ENCODE results near the gene SHC4.

The SHC4 gene

GRCh38 chr15:48904758-48905157 is 59.0 kb downstream of the SHC4 start:
- Histone ChIP-seq H3K27ac (replicated peaks; ENCODE audit: low read length) (no peak overlapping the region), H2AK5ac (ENCODE audit: low read depth, low read length) (no peak overlapping the region), H2BK12ac (ENCODE audit: low read length) (no peak overlapping the region), H2AFZ (ENCODE audit: low read length) (no peak overlapping the region), H3K36me3 (replicated peaks in 1 of 2; ENCODE audit: control insufficient read depth in 2 of 2, insufficient read depth in 2 of 2, low read length in 2 of 2) (no peaks in the 10 kb centered on the region), H3K27me3 (ENCODE audit: control insufficient read depth in 3 of 3, insufficient read depth in 3 of 3, low read depth in 1 of 3, low read length in 3 of 3) (no peaks in the 10 kb centered on the region), H3K23ac (ENCODE audit: low read depth, low read length, poor library complexity) (no peak overlapping the region), H2BK120ac (ENCODE audit: low read depth, low read length) (no peak overlapping the region), H3K79me1 (ENCODE audit: low read depth, low read length) (no peaks in the 10 kb centered on the region), H3K18ac (ENCODE audit: low read length) (no peak overlapping the region), H3K9me3 (replicated peaks in 1 of 2; ENCODE audit: control insufficient read depth in 2 of 2, insufficient read depth in 1 of 2, low read depth in 1 of 2, low read length in 2 of 2) (no peaks in the 10 kb centered on the region), H3K4me2 (ENCODE audit: insufficient read depth, low read length, poor library complexity, severe bottlenecking) (peak overlapping the region; percentile 3), H3K9ac (ENCODE audit: low read depth, low read length, poor library complexity) (no peak overlapping the region), H3K4me3 (ENCODE audit: low read length in 2 of 2) (no peak overlapping the region), H3K14ac (ENCODE audit: low read length) (no peak overlapping the region), H4K91ac (ENCODE audit: low read depth, low read length, poor library complexity) (no peak overlapping the region), H2BK5ac (ENCODE audit: low read length) (no peak overlapping the region), H2BK15ac (ENCODE audit: low read length) (no peak overlapping the region), H3K4me1 (ENCODE audit: control insufficient read depth in 2 of 2, insufficient read depth in 1 of 2, low read depth in 1 of 2, low read length in 2 of 2) (no peaks in the 10 kb centered on the region), H4K8ac (ENCODE audit: low read depth, low read length) (no peak overlapping the region), H3K4ac (ENCODE audit: low read length) (no peak overlapping the region)
- WGBS, 2 donors (ENCODE audit: extremely low coverage in 2 of 2, insufficient read length in 2 of 2, insufficient replicate concordance in 1 of 2) = no CpG with 5 or more reads among the region's 4 CpGs
- DNase-seq (ENCODE audit: low spot score) = no peak

GRCh38 chr15:48899793-48900192 is 63.9 kb downstream of the SHC4 start:
- Histone ChIP-seq H3K9ac (ENCODE audit: low read depth, low read length, poor library complexity) (no peak overlapping the region), H3K4me2 (ENCODE audit: insufficient read depth, low read length, poor library complexity, severe bottlenecking) (no peak overlapping the region), H3K27ac (replicated peaks; ENCODE audit: low read length) (no peak overlapping the region), H2BK15ac (ENCODE audit: low read length) (no peak overlapping the region), H3K79me1 (ENCODE audit: low read depth, low read length) (no peaks in the 10 kb centered on the region), H2BK12ac (ENCODE audit: low read length) (no peak overlapping the region), H3K23ac (ENCODE audit: low read depth, low read length, poor library complexity) (no peak overlapping the region), H3K14ac (ENCODE audit: low read length) (no peak overlapping the region), H3K4ac (ENCODE audit: low read length) (no peak overlapping the region), H4K8ac (ENCODE audit: low read depth, low read length) (no peak overlapping the region), H3K36me3 (replicated peaks in 1 of 2; ENCODE audit: control insufficient read depth in 2 of 2, insufficient read depth in 2 of 2, low read length in 2 of 2) (no peaks in the 10 kb centered on the region), H3K9me3 (replicated peaks in 1 of 2; ENCODE audit: control insufficient read depth in 2 of 2, insufficient read depth in 1 of 2, low read depth in 1 of 2, low read length in 2 of 2) (no peaks in the 10 kb centered on the region), H2BK120ac (ENCODE audit: low read depth, low read length) (no peak overlapping the region), H3K18ac (ENCODE audit: low read length) (no peak overlapping the region), H3K27me3 (ENCODE audit: control insufficient read depth in 3 of 3, insufficient read depth in 3 of 3, low read depth in 1 of 3, low read length in 3 of 3) (no peaks in the 10 kb centered on the region), H2AFZ (ENCODE audit: low read length) (no peak overlapping the region), H2AK5ac (ENCODE audit: low read depth, low read length) (no peak overlapping the region), H2BK5ac (ENCODE audit: low read length) (no peak overlapping the region), H4K91ac (ENCODE audit: low read depth, low read length, poor library complexity) (no peak overlapping the region), H3K4me1 (ENCODE audit: control insufficient read depth in 2 of 2, insufficient read depth in 1 of 2, low read depth in 1 of 2, low read length in 2 of 2) (peaks cover 13 to 17% of the 10 kb centered on the region in 2 donors), H3K4me3 (ENCODE audit: low read length in 2 of 2) (no peak overlapping the region)
- no CpG with 5 or more reads among the region's 4 CpGs for WGBS, 2 donors (ENCODE audit: extremely low coverage in 2 of 2, insufficient read length in 2 of 2, insufficient replicate concordance in 1 of 2)
- no peak for DNase-seq (ENCODE audit: low spot score)

- no peak overlapping the region for H3K18ac ChIP-seq (ENCODE audit: low read length)
- H3K14ac ChIP-seq (ENCODE audit: low read length) = no peak overlapping the region
- no peak overlapping the region for H2AK5ac ChIP-seq (ENCODE audit: low read depth, low read length)
- H3K4me3 ChIP-seq (ENCODE audit: low read length in 2 of 2) = no peak overlapping the region
- H3K9me3 ChIP-seq (replicated peaks in 1 of 2; ENCODE audit: control insufficient read depth in 2 of 2, insufficient read depth in 1 of 2, low read depth in 1 of 2, low read length in 2 of 2) = no peaks in the 10 kb centered on the region
- H2AFZ ChIP-seq (ENCODE audit: low read length) = peak overlapping the region; percentile 95
- no peak for DNase-seq (ENCODE audit: low spot score)
- H3K23ac ChIP-seq (ENCODE audit: low read depth, low read length, poor library complexity) = no peak overlapping the region
- H2BK5ac ChIP-seq (ENCODE audit: low read length) = no peak overlapping the region
- H3K4ac ChIP-seq (ENCODE audit: low read length) = no peak overlapping the region
- no peak overlapping the region for H3K27ac ChIP-seq (replicated peaks; ENCODE audit: low read length)
- H3K9ac ChIP-seq (ENCODE audit: low read depth, low read length, poor library complexity) = no peak overlapping the region
- no peak overlapping the region for H2BK15ac ChIP-seq (ENCODE audit: low read length)
- no peaks in the 10 kb centered on the region for H3K79me1 ChIP-seq (ENCODE audit: low read depth, low read length)
- H3K36me3 ChIP-seq (replicated peaks in 1 of 2; ENCODE audit: control insufficient read depth in 2 of 2, insufficient read depth in 2 of 2, low read length in 2 of 2) = no peaks in the 10 kb centered on the region
- no CpG with 5 or more reads among the region's 2 CpGs for WGBS, 2 donors (ENCODE audit: extremely low coverage in 2 of 2, insufficient read length in 2 of 2, insufficient replicate concordance in 1 of 2)
- H3K27me3 ChIP-seq (ENCODE audit: control insufficient read depth in 3 of 3, insufficient read depth in 3 of 3, low read depth in 1 of 3, low read length in 3 of 3) = no peaks in the 10 kb centered on the region
- H3K4me2 ChIP-seq (ENCODE audit: insufficient read depth, low read length, poor library complexity, severe bottlenecking) = no peak overlapping the region
- H3K4me1 ChIP-seq (ENCODE audit: control insufficient read depth in 2 of 2, insufficient read depth in 1 of 2, low read depth in 1 of 2, low read length in 2 of 2) = peaks cover 13 to 17% of the 10 kb centered on the region in 2 donors
- H4K91ac ChIP-seq (ENCODE audit: low read depth, low read length, poor library complexity) = no peak overlapping the region
- peak overlapping the region; percentile 12 for H2BK12ac ChIP-seq (ENCODE audit: low read length)
- no peak overlapping the region for H2BK120ac ChIP-seq (ENCODE audit: low read depth, low read length)
- H4K8ac ChIP-seq (ENCODE audit: low read depth, low read length) = no peak overlapping the region
Observed at GRCh38 chr15:48898446-48898845, 65.3 kb downstream of the SHC4 start.

- no peak for DNase-seq (ENCODE audit: low spot score)
- Histone ChIP-seq H3K14ac (ENCODE audit: low read length) (no peak overlapping the region), H3K79me1 (ENCODE audit: low read depth, low read length) (no peaks in the 10 kb centered on the region), H3K23ac (ENCODE audit: low read depth, low read length, poor library complexity) (no peak overlapping the region), H2BK12ac (ENCODE audit: low read length) (peak overlapping the region; percentile 12), H3K18ac (ENCODE audit: low read length) (no peak overlapping the region), H3K36me3 (replicated peaks in 1 of 2; ENCODE audit: control insufficient read depth in 2 of 2, insufficient read depth in 2 of 2, low read length in 2 of 2) (no peaks in the 10 kb centered on the region), H3K4me2 (ENCODE audit: insufficient read depth, low read length, poor library complexity, severe bottlenecking) (no peak overlapping the region), H3K27me3 (ENCODE audit: control insufficient read depth in 3 of 3, insufficient read depth in 3 of 3, low read depth in 1 of 3, low read length in 3 of 3) (no peaks in the 10 kb centered on the region), H2BK120ac (ENCODE audit: low read depth, low read length) (no peak overlapping the region), H3K4me3 (ENCODE audit: low read length in 2 of 2) (no peak overlapping the region), H3K9ac (ENCODE audit: low read depth, low read length, poor library complexity) (no peak overlapping the region), H3K9me3 (replicated peaks in 1 of 2; ENCODE audit: control insufficient read depth in 2 of 2, insufficient read depth in 1 of 2, low read depth in 1 of 2, low read length in 2 of 2) (no peaks in the 10 kb centered on the region), H3K4ac (ENCODE audit: low read length) (no peak overlapping the region), H2AFZ (ENCODE audit: low read length) (peak overlapping the region; percentile 95), H2BK15ac (ENCODE audit: low read length) (no peak overlapping the region), H4K91ac (ENCODE audit: low read depth, low read length, poor library complexity) (no peak overlapping the region), H4K8ac (ENCODE audit: low read depth, low read length) (no peak overlapping the region), H2AK5ac (ENCODE audit: low read depth, low read length) (no peak overlapping the region), H3K4me1 (ENCODE audit: control insufficient read depth in 2 of 2, insufficient read depth in 1 of 2, low read depth in 1 of 2, low read length in 2 of 2) (peaks cover 13 to 17% of the 10 kb centered on the region in 2 donors), H3K27ac (replicated peaks; ENCODE audit: low read length) (no peak overlapping the region), H2BK5ac (ENCODE audit: low read length) (no peak overlapping the region)
- WGBS, 2 donors (ENCODE audit: extremely low coverage in 2 of 2, insufficient read length in 2 of 2, insufficient replicate concordance in 1 of 2) = no CpG with 5 or more reads among the region's 4 CpGs
Observed at GRCh38 chr15:48898032-48898431, 65.7 kb downstream of the SHC4 start.
